ENCODE data around the gene SUPT4H1.
"Not testable (repeated sequence)": the region's sequence is repeated elsewhere in the genome, so short reads cannot be mapped to it uniquely, and the experiment has no call there.

Gene SUPT4H1

DNA sequence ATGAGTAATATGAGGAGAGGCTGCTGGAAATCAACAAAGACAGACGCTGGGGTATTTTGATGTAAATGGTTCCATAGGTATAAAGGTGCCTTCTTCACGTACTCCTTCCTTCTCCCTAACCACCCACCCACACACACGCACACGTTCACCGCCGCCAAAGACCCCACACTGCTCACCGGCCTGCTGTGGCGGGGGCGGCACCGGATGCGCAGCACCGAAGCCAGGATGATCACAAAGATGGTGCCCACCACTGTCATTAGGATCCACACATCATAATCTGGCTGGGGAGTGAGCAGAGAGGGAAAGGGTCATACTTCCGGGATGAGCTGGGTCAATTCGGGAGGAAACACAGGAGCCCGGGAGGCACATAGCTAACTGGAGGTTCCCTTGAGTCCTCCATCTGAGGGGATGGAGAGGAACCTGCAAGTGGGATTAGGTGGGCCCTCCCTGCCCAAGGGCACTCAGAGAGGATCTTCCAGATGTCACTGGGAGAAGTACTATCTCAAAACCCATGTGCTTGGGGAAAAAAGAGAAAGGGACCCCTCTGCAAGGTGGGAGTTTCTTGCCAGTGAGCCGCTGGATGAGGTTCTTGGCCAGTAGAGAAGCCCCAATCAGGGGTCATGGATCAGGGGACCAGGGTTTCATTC lies 10.5 kb upstream of the SUPT4H1 start:
- DNase-seq = no peak

DNA sequence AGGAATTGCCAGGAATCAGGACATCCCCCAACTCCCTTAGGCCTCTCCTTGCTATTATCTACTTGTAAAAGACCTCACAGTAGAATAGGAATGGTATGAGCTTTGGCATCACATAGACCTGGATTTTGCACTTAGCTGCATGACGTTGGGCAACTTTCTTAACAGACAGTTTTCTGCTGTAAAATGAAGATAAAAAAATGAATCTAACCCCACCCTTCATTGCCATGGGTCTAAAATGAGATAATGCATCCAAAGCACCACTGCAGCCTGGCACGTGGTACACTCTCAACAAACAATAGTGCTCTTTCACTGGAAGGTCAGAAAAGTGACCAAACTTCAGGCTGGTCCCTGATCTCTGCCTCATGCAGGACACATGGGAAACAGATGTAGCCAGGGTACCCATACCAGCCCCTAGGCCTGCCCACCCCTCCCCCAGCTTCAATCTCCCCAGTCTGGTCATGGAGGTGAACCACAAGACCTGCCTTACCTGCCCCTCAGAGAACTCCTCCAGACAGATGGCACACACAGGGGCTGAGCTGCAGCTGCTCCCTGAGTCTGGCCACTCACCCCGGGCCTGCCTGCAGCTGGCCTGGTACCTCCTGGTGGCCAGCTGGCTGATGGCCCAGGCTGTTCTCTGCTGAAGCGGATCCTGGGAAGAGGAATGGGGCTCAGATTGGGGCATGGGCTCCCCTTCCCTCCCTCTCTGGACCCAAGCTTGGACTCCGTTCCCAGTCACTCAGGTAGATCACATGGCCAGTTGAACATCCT lies 8.5 kb upstream of the SUPT4H1 start:
- DNase-seq = no peak

DNA sequence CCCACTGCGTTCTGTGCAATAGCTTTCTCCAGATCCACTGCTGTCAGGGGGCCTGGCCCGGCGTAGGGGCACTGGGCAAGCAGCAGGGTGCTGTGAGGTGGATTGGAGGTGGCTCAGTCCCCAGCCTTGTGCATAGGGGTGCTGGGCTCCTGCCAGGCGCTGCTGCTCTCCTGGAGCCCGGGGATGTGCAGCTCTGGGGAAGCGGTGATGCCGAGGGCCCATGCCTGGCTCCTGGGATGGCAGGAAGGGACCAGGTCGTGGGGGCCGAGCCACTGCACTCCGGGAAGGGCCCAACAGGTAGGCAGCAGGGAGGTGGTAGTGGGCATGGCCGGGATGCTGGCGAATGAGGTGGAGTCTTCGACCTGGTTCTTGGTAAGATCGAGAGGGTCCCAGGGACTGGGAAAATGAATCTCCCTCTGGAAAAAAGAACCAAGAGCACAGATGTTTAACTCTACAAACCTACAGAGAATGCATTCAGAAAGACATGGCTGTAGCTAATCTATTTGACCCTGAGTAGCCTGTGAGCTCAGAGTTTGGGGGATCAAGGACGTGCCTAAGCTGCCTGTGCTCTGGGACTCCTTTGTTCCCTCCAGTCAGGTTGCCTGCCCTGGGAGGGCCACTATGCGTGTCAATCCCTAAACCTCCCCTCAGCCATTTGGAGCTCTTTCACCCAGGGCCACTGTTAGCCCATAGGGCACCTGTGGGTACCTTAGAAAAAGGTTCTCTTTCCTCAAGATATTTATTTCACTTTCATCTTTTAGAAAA lies 6.6 kb upstream of the SUPT4H1 start:
- DNase-seq = no peak

DNA sequence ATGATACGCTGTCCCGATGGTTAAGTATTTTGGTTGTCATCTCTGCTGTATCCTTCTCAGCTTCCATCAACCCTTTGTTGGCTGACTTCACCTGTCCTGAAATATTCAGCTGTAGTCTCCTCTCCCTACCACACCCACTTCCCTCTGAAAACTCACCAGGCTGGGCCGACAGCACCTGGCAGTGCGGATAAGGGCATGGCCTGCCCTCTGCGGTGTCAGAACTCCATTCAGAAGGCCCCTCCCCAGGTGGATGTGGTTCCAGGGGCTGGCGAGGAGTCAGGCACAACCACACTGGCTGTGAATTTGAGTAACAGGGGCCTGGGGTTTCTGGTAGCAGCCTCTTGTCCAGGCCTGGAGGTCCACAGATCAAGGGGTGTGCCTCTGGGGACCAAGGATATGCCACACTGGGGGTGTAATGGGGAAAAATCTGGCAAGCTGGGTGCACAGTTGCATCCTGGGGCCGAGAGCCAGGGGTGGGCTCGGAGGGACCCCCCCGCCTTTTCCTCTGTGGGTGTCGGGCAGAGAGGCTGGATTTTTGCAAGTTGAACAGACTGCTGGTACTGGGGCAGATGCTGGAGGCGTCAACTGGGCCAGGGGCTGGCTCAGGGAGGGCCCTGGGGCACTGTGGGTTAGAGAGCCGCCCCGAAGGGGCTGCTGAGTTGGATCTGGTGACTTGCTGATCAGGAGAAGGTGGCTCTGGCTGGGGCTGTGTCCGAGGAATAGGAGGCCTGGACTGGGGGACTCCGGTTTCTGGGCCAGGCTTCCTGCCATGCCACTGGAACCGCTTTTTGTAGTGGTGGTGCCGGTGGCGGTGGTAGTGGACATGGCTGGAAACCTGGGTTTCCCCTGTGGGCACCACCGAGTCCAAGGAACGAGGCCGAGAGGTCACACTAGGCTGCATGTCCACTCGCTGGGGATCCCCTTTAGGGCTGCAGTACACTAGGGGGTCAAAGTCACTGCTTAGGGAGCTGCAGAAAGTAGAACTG lies 5.6 kb upstream of the SUPT4H1 start:
- DNase-seq = no peak

DNA sequence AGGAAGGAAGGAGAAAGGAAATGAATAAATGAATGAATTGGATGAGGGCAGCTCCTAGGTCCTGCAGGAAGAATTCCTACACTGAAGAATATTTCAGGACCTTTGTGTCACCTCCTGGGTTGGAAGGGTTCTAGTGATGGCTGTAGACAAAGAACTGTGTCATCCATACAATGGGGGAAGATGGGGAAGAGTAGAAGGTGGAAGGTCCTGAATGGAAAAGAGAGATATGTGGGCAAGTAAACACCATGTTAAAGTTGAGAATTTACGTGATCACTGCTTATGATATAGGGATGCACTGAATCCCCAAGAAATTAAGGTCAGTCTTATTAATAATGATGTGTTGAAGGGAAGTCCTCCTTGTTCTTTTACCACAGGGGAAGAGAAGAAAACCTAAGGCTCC lies 4.2 kb upstream of the SUPT4H1 start:
- DNase-seq = no peak

DNA sequence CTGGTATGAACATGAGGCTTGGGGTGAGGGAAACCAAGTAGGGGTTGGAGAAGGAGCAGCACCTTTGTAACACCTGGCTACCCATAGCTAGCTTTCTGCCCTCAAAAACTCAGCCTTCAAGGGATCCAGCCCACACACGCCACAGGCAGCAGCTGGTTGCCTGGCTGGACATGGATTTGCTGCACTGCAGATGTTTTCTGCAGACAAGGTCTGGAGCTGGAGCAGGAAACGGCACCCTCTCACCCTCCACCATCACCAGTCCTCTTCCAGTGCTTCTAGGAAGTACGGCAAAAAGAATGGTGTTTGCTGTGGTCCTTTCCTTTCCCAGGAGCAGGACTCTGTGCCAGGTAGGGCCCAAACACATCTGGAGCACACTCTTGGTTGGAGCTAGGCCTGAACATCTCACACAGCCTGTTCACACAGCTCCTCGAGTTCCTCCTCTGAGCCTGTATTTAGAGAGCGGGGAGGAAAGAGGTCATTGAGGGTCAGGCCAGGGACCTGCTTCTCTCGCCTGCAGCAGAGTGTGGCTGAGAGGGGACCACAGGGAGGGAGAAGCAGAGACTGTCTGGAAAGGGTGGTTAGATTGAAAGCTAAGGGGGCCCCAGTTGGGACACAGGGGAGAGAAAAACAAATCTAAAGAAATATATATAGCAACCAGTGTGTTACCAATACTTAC lies 2.7 kb upstream of the SUPT4H1 start:
- no peak for DNase-seq

DNA sequence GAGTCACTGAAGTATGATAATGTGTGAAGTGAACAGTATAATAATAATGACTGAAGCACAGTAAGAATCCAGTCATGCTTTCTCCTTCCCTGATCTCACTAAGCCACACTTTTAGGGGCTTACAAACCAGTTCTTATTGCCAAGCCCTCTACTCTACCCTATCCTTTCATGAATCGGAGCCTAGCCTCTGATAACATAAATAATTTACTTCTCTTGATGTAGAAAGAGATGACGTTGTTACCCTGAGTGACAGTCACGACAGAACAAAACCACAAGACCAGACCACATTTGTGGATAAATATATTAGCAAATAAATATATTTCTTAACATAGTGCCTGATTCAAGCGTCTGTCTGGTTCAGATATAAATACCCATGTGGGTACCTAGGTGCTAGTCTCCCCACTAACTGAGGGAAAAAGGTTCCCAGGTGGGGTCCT lies 1.4 kb upstream of the SUPT4H1 start:
- DNase-seq = no peak

DNA sequence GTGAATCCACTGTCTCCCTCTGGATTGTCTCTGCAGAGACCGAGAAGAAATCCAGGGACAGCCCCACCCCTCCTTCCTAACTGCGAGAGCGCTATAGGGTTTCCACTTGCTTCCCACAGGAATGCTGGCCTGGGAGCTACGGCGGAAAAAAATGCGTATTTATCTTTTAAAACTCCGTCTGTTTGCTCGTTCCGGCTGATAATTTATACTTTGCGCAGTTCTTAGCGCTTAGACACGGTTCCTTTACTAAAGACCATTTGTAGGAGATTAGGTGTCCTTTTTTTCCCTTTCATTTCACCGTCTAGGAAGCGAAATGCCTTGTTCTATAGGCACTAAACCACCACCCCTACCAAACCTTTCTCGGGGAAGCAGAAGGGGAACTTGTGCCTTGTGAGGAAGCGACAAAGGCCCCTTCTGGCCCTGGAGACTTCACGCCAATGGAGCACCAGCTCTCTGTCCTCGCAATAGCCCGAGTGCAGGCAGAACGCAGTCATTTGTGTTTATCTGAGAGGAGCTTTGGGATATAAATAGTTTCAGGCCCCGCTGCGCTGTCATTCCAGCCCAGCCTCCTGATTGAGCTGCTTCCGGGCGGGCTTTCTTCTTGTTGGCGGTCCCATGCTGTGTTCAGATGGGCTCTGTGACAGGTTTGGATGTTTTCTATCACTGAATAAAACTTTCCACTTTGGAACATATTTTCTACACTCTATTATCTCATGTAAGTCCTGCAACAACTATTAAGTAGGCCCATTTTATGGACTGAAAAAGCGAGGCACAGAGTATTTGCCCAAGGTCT lies 791 bp upstream of the SUPT4H1 start:
- no peak for DNase-seq

DNA sequence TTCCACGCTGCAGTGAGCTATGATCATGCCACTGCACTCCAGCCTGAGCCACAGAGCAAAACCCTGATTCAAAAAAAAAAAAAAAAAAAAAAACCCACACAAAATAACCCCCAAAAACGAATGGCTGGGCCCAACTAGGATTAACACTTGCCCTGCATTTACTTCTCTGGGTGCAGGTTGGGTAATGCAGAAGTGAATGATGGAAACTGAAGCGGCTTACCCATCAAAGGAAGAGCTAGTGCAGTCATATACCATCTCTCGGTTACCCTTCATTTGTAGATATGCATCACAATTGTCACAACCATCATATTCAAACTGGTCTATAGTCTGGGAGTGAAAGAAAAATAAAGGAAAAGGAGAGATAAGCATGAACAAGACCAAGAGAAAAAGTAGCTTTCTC lies 819 bp downstream of the SUPT4H1 start:
- DNase-seq = no peak

DNA sequence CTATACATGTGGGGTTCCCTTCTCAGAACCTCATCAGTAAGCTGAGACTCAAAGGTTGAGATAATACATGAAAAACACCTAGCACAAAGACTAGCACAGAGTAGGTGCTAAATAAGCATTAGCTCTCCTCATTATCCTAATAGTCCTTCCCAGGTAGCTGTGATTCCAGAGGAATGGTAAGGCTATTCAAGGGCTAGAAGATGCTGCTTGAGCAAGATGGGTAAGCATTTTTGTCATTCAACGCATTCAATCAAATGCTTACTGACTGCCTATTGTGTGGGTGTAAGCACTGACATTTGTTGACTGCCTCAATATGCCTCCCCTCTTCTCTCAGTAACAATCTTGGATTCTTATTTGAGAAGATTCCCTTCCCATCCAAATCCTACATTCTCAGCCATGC lies 4.0 kb downstream of the SUPT4H1 start:
- DNase-seq = no peak

DNA sequence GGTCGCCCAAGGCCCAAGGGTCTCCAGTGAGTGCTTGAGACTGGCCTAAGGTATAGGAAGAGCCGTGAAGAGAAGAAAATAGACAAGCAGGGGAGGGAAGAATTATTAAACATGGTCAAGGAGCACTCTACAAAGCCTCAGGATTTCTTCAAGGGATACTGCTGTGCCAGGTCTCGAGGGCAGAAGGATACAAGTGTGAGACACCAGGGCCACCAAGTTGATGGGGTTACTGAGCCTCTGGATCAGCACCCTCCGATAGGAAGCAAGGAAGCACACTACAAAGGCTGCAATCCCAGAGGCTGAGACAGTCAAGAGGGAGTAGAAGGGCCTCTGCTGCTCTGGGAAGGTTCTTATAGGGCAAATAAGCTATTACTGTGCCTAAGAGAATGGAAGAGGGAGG lies 6.5 kb downstream of the SUPT4H1 start:
- DNase-seq = no peak

DNA sequence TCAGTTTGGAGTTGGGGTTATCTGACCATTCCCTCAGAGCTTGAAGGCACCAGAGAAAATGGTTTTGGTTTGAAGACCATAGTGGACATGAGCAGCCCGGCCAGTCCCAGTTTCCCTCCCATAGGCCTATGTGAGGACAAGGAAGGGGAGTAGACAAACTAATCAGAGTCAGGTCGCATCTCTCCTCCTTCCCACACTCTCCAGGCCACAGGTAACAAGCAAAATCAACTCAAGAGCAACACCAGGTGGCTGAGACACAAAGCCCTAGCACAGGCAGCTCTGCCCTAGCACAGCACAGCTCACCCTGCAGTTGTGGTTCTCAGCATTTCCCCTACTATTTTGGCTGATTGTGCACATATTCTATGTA lies 7.2 kb downstream of the SUPT4H1 start:
- peak; percentile 64 to 68 for DNase-seq

DNA sequence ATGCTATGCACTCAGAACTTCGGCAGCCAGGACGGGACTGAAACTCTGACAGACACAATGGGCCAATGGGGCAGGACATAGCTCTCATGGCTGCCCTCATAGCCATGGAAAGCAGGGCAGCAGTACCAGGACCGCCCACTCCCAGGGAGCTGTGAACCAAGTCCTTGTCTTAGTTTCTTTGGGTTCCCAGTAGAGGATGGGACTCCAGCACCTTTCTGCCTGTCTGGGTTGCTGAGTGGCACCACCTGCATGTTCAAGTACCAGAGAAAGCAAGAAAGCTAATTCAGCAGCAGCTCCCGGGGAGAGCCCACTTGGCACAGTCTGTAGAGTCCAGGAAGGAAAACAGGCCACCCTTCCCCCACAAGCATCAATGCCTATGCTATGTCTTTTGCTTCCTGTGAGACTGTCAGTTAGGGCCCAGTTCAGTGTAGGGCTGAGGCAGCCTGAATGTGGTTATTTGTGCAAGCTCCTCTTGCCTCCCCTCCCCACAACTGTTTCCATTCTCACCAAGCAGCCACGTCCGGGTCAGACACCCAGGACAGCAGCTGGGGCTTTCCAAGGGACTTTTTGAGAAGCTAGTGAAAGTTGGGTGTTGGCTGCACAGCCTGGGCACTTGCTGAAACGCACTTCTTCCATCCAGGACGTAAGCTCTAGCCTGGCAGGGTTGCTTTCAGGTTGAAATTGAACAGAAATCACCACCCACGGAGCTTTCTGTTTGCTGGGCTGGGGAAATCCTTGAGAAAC lies 7.8 kb downstream of the SUPT4H1 start:
- DNase-seq = peak; percentile 83 to 86

DNA sequence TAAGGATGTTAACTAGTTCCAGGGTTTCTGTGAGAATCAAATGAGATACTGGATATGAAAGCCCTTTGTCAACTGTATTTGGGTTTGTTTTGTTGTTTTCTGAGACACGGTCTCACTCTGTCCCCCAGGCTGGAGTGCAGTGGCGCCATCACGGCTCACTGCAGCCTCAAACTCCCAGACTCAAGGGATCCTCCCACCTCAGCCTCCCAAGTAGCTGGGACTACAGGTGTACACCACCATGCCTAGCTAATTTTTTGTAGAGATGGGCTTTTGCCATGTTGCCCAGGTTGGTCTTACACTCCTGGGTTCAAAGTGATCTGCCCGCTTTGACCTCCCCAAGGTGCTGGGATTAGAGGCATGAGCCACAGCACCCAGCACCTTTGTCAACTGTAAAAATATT lies 8.9 kb downstream of the SUPT4H1 start:
- DNase-seq = no peak

DNA sequence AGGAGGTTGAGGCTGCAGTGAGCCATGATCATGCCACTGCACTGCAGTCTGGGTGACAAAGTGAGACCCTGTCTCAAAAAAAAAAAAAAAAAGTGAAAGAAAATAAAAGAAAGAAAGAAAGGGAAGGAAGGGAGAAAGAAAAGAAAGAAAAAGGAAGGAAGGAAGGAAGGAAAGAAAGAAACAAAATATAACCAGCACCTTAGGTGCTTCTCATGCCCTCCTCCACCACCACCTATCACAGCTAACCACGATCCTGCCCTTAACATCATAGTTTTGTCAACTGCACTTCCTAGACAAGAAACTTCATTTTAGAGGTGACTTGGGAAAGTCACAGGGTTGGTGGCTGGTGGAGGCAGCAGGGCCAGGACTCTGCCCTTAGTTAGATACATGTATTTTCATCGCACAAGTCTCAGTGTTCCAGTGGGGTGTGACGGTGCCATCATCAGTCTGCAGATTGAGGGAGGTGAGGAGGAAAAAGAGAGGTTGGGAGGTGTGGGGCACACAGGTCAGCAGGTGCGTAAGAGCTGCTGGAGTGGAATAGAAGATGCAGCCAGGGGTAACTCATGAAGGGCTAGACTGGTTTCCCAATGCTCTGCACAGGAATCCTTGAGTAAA lies 10.0 kb downstream of the SUPT4H1 start:
- no peak for DNase-seq

DNA sequence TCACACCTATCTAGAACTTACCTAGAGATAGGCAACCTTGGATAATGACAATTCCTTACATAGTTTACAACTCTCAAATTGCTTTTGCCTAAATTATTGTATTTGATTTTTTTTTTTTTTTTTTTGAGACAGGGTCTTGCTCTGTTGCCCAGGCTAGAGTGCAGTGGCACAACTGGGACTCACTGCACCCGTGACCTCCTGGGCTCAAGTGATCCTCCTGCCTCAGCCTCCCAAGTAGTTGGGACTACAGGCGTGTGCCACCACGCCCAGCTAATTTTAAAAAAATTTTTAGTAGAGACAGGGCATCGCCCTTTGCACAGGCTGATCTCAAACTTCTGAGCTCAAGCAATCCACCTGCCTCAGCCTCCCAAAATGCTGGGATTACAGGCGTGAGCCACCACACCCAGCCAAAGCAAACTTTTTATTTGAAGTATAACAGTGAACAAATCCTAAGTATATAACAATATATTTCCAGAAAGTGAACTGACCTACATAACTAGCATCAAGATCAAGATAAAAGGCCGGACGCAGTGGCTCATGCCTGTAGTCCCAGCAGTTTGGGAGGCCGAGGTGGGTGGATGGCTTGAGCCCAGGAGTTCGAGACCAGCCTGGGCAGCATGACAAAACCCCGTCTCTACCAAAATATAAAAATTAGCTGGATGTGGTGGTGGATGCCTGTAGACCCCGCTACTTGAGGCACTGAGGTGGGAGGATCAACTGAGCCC lies 10.7 kb downstream of the SUPT4H1 start:
- not testable (repeated sequence) for DNase-seq

DNA sequence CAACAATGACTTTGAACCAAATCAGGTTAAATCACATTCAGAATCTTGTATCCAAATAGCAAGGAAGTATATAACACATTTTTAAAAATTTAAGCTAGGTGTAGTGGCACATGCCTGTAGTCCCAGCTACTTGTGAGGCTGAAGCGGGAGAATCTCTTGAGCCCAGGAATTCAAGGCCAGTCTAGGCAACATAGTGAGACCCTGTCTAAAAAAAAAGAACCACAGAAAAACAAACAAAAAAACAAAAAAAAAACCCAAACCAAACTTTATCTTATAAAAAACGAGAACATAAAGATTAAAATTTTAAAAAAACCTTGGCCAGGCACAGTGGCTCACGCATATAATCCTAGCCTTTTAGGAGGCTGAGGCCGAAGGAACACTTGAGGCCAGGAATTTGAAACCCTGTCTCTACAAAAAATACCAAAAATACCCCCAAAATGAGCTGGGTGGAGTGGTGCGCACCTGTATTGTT lies 11.6 kb downstream of the SUPT4H1 start:
- no peak for DNase-seq

DNA sequence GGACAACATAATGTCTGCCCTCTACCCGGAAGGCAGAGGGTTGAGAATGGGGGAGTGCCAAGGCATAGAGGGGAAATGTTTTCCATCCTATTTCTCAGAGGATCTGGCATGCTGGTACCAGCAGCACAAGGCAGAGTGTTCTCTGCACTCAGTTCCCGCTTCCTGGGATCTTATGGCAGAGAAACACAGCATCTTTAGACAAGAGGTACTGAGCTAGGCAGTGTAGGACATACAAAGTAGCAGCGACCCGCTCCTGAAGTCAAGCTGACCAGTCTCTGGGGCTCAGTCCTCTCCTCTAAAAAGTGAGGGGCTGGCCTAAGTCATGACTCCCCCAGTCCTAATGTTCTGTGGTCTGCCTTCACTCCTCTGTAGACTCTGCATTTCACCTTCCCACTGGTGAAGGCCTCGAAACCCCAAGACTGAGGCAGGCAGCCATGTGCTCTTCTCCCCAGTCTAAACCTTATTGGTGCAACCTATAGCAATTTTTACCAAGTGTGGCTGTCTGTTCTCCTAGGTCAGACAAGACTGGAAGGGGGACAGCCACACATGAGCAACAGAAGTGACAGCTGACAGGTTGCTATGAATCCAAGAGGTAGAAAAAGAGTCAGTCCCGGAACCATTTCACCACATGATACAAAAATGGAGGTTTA lies 12.1 kb downstream of the SUPT4H1 start:
- DNase-seq = no peak

Measured in activated CD4-positive, alpha-beta T cell treated with anti-CD3 and anti-CD28 coated beads, Interleukin-2, amount 50 U/mL, for 4 hours (primary cell).